Measurements from ENCODE around the gene REN. TPM values are rescaled to one million over a fixed set of nuclear protein-coding genes. Genes with fewer than 3 reads are reported as not detected.

REN gene
- total and polyA plus RNA-seq, 2 of the 13 experiments (the other 11 are each of a cell fraction or from before 2014, with no cell fraction given): not detected

GRCh38 chr1:204194771-204195170 is 28.6 kb upstream of the REN start:
- POLR2A ChIA-PET: no interaction called here
- CTCF ChIA-PET (ENCODE audit: low intra/inter-chr PET ratio, low total read pairs): no interaction called here
- ATAC-seq: no peak
- Histone ChIP-seq H3K4me1 (ENCODE audit: insufficient read depth, low read length) (peaks cover 18% of the 10 kb centered on the region), H3K9ac (ENCODE audit: insufficient read depth, low read depth, low read length) (no peak overlapping the region), H3K79me2 (ENCODE audit: insufficient read depth, low read length) (no peaks in the 10 kb centered on the region), H3K27ac (ENCODE audit: extremely low read length, insufficient read depth, low read length) (no peak overlapping the region), H4K20me1 (ENCODE audit: insufficient read depth, low read length) (no peaks in the 10 kb centered on the region), H3K4me3 (replicated peaks in 1 of 3; ENCODE audit: insufficient read depth in 1 of 3, low read depth in 2 of 3, low read length in 3 of 3) (no peak overlapping the region), H3K4me2 (ENCODE audit: low read depth, low read length) (no peak overlapping the region), H2AFZ (ENCODE audit: low read length) (no peak overlapping the region), H3K27me3 (ENCODE audit: control insufficient read depth in 1 of 2, insufficient read depth in 2 of 2, low read length in 2 of 2) (peaks cover 2 to 25% of the 10 kb centered on the region in 2 experiments; a peak in 3 of 5 replicates), H3K36me3 (replicated peaks in 1 of 2; ENCODE audit: control insufficient read depth in 1 of 2, insufficient read depth in 2 of 2, low read length in 2 of 2) (no peaks in the 10 kb centered on the region), H3K9me3 (ENCODE audit: low read length) (no peaks in the 10 kb centered on the region)
- intact Hi-C loops (cut with micrococcal nuclease; ENCODE audit: unreplicated experiment): no loop called here
- WGBS (ENCODE audit: low lambda C conversion rate): 77% methylated on average over 7 of the region's 7 CpGs
- no peak for FAIRE-seq
- in situ Hi-C loops (cut with HindIII; ENCODE audit: extremely low pct_ligation_motif_present, low pct_unique_long_range_greater_than_20kb): no loop called here
- no peak for DNase-seq (ENCODE audit: low spot score)
- no TSS peak for BruUV-seq (replicated peaks)
- no peak for TF ChIP-seq NFYC (CRISPR knock-in tag; IDR thresholded peaks at IDR 0.05)
- no peak for TF ChIP-seq ZKSCAN1 (IDR thresholded peaks at IDR 0.05; ENCODE audit: low read length)
- TF ChIP-seq, protein P1, sequence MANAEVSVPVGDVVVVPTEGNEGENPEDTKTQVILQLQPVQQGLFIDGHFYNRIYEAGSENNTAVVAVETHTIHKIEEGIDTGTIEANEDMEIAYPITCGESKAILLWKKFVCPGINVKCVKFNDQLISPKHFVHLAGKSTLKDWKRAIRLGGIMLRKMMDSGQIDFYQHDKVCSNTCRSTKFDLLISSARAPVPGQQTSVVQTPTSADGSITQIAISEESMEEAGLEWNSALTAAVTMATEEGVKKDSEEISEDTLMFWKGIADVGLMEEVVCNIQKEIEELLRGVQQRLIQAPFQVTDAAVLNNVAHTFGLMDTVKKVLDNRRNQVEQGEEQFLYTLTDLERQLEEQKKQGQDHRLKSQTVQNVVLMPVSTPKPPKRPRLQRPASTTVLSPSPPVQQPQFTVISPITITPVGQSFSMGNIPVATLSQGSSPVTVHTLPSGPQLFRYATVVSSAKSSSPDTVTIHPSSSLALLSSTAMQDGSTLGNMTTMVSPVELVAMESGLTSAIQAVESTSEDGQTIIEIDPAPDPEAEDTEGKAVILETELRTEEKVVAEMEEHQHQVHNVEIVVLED (CRISPR knock-in tag; IDR thresholded peaks at IDR 0.05; ENCODE audit: borderline replicate concordance): no peak
- TF ChIP-seq ZNF251 (CRISPR knock-in tag; IDR thresholded peaks at IDR 0.05): no peak
- TF ChIP-seq, protein P2, sequence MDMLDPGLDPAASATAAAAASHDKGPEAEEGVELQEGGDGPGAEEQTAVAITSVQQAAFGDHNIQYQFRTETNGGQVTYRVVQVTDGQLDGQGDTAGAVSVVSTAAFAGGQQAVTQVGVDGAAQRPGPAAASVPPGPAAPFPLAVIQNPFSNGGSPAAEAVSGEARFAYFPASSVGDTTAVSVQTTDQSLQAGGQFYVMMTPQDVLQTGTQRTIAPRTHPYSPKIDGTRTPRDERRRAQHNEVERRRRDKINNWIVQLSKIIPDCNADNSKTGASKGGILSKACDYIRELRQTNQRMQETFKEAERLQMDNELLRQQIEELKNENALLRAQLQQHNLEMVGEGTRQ (IDR thresholded peaks at IDR 0.05; ENCODE audit: low read depth, low read length): no peak
- TF ChIP-seq, protein P2 (CRISPR knock-in tag; IDR thresholded peaks at IDR 0.05; ENCODE audit: borderline replicate concordance): no peak
- no peak for TF ChIP-seq FOXO4 (CRISPR knock-in tag; conservative IDR thresholded peaks at IDR 0.05)
- TF ChIP-seq MED8 (CRISPR knock-in tag; IDR thresholded peaks at IDR 0.05; ENCODE audit: insufficient replicate concordance): no peak
- TF ChIP-seq MEF2D (CRISPR knock-in tag; IDR thresholded peaks at IDR 0.05): no peak
- TF ChIP-seq KDM5A (IDR thresholded peaks at IDR 0.05; ENCODE audit: borderline replicate concordance, low read length): no peak
- no peak for TF ChIP-seq ZFY (CRISPR knock-in tag; IDR thresholded peaks at IDR 0.05)
- TF ChIP-seq TEF (CRISPR knock-in tag; IDR thresholded peaks at IDR 0.05): no peak

Data from HepG2 (cell line).